ENCODE results near the gene CTTN.

CTTN gene

GRCh38 chr11:70440206-70440605 is 41.9 kb downstream of the CTTN start:
- H3K4me3 ChIP-seq (replicated peaks; ENCODE audit: insufficient read depth, low read length), result no peak overlapping the region
- DNase-seq (ENCODE audit: low read depth in 1 of 2, low spot score in 1 of 2), result no peak
- H3K27me3 ChIP-seq (ENCODE audit: insufficient read depth, poor library complexity, severe bottlenecking), result peaks cover 2% of the 10 kb centered on the region
- H3K27ac ChIP-seq (replicated peaks), result no peak overlapping the region
- TF ChIP-seq SPI1 (IDR thresholded peaks at IDR 0.05; ENCODE audit: borderline replicate concordance, low read depth) (no peak), POLR2AphosphoS5 (IDR thresholded peaks at IDR 0.05; ENCODE audit: low read depth) (no peak), REST (IDR thresholded peaks at IDR 0.05; ENCODE audit: insufficient replicate concordance, low read depth) (no peak), CTCF (IDR thresholded peaks at IDR 0.05; ENCODE audit: insufficient read depth, low read length) (no peak), GABPA (IDR thresholded peaks at IDR 0.05; ENCODE audit: low read depth) (no peak)

GRCh38 chr11:70443773-70444030 is 45.4 kb downstream of the CTTN start:
- DNase-seq (ENCODE audit: low read depth in 1 of 2, low spot score in 1 of 2), result no peak
- H3K27me3 ChIP-seq (ENCODE audit: insufficient read depth, poor library complexity, severe bottlenecking), result no peaks in the 10 kb centered on the region
- H3K4me3 ChIP-seq (replicated peaks; ENCODE audit: insufficient read depth, low read length), result no peak overlapping the region
- TF ChIP-seq CTCF (IDR thresholded peaks at IDR 0.05; ENCODE audit: insufficient read depth, low read length) (no peak), POLR2AphosphoS5 (IDR thresholded peaks at IDR 0.05; ENCODE audit: low read depth) (no peak), GABPA (IDR thresholded peaks at IDR 0.05; ENCODE audit: low read depth) (no peak), REST (IDR thresholded peaks at IDR 0.05; ENCODE audit: insufficient replicate concordance, low read depth) (no peak), SPI1 (IDR thresholded peaks at IDR 0.05; ENCODE audit: borderline replicate concordance, low read depth) (no peak)
- no peak overlapping the region for H3K27ac ChIP-seq (replicated peaks)

GRCh38 chr11:70445091-70445490 is 46.8 kb downstream of the CTTN start:
- Histone ChIP-seq H3K27me3 (ENCODE audit: insufficient read depth, poor library complexity, severe bottlenecking) (no peaks in the 10 kb centered on the region), H3K4me3 (replicated peaks; ENCODE audit: insufficient read depth, low read length) (no peak overlapping the region), H3K27ac (replicated peaks) (no peak overlapping the region)
- TF ChIP-seq REST (IDR thresholded peaks at IDR 0.05; ENCODE audit: insufficient replicate concordance, low read depth) (no peak), SPI1 (IDR thresholded peaks at IDR 0.05; ENCODE audit: borderline replicate concordance, low read depth) (no peak), GABPA (IDR thresholded peaks at IDR 0.05; ENCODE audit: low read depth) (no peak), POLR2AphosphoS5 (IDR thresholded peaks at IDR 0.05; ENCODE audit: low read depth) (no peak), CTCF (IDR thresholded peaks at IDR 0.05; ENCODE audit: insufficient read depth, low read length) (no peak)
- no peak for DNase-seq (ENCODE audit: low read depth in 1 of 2, low spot score in 1 of 2)

Data from HL-60 (cell line).